HG02852 (cell line): ENCODE measurements around the gene SUGCT.

Experiments used
- ATAC-seq: cut with Tn5 transposase; IDR thresholded peaks from one replicate; pipeline ENCODE4 v1.9.1; 2021; ENCODE audit warnings: mild to moderate bottlenecking, moderate library complexity; ENCODE audit not compliant: unreplicated experiment

Gene SUGCT

DNA sequence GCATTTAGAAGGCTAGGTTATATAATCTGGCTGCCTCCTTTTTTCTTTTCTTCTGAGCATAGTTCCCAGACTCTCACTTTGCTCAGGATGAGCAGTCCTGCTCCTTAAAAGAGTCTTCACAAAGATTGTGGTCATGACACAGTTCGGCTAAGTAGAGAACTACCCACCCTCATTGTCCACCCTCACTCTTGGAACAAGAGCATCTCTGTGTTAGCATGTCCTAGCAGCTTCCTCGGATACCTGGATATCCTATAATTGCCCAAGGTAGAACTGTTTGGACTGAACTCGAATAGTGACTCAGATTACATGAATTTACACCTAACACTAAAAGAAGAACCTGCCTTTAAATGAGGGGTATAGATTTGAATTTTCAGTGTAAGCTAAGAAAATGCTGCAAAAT lies 572.0 kb downstream of the SUGCT start:
- ATAC-seq: no peak

DNA sequence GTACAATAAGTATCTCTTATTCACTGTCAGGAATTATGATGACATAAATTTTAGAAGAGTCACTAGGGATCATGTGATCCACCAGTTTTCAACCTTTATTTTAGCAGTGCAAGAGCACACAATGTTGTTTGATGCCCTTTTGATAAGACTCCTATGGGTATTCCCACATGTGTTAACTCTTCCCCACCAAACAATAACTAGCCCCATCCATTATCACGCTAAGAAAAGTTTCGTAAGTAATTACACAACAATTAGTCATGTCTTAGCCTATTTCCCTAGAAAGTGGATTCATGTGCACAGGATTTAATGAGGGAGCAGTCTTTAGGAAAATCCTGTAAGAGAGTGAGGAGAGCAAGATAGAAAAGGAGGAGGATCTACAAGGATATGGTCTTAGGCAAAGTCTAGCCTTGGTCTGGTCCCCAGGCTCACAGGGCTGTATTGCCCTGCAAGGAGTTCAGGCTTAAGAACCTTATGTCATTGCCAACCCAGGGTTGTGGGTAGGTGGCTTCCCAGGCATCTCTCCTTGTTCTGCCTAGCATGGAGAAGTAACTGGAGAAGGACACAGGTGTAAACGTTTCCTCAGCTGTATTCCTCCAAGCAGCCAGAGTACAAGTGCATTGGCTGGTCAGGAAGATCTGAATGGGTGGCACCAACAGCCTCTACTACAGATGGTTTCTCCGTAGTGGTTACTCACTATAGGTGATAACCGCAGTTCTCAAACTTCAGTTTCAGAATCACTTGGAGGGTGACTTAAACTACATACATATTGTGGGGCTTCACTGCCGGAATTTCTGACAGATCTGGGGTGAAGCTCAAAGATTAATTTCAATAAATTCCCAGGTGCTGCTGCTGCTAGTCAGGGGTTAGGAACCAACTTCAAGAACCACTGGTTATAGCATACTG lies 574.5 kb downstream of the SUGCT start:
- ATAC-seq: no peak

DNA sequence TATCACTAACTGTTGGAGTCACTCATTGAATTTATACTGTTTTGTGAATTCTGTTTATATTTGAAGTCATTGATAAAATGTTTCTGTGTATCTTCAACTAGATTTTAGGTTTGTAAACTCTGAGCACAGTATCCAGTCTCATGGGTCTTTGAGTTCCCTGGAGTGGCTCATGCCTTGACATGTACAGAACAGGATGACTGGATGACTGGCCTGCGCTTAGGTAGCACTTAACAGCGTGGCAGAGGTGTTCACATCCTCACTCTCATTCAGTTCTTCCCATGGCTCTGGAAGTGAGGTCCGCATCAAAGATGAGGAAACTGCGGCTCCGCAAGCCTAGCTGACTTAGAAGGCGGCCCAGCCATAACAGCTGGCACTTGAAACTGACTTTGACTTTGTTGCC lies 576.9 kb downstream of the SUGCT start:
- no peak for ATAC-seq

DNA sequence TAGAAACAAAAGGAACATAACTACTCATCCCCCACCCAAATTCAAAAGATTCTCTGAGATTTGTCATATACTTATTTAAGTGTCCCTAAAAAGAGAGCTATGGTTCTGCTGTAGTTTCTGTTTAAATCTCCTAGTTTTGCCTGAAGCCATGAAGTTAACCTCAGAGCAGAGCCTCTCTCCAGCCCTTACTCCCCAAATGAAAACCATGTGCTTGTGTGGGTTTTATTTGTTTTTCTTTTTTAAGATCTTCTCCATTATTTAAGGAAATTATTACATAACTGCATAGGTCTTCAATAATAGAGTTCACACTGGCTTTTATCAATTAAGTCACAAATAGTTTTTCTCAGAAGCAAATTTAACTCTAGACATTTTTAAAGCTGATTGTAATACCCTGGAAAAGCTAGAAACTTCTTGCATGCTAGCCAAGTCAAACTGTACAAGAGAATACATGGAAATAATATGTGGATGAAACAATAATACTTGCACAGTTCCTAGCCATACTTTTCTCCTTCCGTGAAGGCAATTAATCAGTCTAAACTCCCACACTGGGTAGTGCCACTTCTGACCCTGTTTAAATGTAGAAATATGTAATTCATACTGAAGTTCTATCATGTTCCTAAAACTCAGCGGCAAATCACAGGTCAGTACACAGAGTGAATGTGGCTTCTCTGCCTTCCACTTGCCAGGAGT lies 579.7 kb downstream of the SUGCT start:
- no peak for ATAC-seq

DNA sequence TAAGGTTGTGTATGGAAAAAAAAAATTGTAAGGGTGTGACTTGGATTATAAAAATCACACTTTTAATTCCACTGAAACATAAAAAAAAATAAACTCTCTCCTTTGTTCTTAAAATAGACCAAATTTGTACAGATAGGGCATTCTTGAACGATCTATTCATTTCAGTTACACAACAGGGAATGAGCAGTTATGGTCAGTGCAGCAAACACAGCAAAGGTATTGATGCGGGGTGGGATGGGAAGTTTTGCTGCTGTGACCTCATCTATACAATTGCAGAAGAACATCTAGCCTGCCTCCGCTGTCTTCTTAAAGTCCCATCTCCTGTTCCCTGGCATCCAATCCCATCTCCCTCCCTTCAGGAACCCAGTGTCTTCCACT lies 580.2 kb downstream of the SUGCT start:
- ATAC-seq: no peak

DNA sequence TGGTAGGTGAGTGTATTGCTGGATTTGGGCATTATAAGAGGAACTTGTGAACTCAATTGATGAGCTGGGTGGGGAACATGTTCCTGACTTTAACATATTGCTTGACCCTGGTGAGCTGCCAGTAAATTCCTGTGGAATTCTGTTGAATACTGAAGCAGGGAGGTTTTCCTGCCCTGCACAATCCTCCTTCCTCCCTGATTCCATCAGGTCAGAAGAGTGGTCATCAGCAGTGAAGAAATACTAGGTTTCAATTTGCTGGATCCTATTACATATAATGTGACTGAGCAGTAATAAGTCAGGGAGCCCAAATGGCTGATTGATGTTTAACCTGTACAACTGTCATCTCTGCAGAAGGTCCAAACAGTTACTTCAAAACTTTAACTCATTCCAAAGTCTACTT lies 581.2 kb downstream of the SUGCT start:
- ATAC-seq: no peak

DNA sequence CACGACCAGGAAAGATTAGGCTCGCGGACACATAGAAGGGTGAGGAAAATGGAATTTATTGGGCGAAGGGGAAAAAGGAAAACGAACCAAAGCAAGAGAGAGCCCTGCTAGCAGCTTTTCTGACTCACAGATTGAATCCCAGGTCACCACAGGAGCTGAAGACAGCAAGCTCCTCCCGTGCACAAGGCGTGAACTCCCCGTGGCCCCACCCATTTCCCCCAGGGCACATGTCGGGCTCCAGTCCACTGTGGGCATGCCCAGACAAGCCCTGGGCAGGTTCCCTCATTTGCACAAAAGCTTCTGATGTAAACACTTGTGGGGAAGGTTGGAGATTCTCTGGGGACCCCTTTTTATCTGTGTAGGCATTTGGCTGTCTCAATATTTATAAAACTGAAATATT lies 582.4 kb downstream of the SUGCT start:
- ATAC-seq: peak; percentile 77

DNA sequence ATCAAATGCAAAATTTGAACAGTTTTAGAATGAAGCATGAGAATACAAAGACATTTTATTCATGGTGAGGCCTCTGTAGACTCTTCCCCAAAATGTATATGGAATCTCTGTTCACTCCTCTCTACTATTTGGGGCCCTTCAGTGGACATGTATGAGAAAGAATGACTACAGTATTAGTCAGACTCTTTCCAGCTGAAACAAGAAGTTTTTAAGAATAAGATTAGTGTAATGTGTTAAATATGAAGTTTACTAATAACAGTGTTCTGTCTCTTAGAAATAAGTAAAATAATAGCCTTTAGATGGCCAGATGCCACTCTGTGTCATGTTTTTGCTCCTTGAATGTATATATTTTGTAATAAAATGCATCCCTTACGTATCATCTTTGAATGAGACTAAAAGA lies 585.6 kb downstream of the SUGCT start:
- ATAC-seq: no peak

DNA sequence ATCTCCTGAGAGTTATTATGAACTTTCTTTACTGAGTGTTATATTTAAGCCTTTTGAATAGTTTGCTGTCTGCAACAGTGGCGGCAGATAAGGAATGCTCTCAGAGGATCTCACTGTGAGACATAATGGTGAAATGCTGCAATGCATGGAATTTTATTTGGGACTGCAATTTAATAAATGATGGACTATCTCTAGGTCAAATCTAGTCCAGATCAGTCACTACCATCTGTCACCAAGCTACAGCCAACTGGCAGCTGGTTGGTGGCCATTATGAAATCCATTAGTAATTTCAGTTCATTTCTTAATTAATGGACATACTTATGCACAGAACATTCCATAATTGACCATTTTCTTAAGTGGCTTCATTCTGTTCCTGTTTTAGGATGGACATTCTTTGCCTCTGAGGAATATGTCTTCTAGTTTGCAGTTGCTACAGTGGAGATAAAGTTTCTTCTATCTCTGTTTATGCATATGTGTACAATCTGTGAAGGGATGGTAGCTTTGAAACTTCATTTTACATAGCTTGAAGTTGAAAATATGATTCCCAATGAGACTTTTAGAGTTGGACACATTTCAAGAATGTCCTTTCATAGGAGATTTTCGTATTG lies 586.6 kb downstream of the SUGCT start:
- ATAC-seq: no peak

DNA sequence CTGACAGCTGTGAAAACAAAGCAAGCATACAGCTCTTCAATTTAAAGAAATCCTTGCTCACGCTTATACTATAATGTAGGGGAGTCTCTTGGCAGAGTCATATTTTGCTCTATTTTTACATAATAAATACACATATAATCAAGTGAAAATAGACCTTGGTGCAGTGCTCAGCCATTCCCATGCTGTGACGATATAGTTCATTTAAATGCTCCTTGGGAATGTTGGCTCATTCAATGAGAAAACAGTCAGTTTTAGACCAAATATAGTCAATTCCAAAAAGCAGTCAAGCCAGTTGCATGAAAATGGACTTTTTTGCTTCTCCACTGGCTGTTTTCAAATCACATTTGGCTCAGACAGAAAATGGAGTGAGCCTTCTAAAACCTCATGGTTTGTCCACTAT lies 587.4 kb downstream of the SUGCT start:
- no peak for ATAC-seq

DNA sequence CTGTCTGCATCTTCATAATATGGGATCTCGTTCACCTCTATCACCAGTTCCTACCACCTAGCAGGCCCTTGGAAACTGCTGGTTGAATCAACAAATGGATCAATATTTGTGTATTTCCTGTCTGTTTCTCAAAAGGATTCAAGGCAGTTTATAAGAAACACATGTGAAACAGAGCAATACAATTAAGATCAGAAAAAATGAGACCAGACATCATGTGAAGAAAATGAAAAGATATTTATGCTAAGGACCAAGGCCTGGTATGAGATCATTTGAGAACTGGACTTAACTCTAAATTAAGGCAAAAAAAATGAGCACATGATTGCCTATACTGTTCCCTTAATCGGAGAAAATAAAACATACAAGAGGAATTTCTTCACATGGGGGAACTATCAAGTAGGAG lies 589.0 kb downstream of the SUGCT start:
- no peak for ATAC-seq

DNA sequence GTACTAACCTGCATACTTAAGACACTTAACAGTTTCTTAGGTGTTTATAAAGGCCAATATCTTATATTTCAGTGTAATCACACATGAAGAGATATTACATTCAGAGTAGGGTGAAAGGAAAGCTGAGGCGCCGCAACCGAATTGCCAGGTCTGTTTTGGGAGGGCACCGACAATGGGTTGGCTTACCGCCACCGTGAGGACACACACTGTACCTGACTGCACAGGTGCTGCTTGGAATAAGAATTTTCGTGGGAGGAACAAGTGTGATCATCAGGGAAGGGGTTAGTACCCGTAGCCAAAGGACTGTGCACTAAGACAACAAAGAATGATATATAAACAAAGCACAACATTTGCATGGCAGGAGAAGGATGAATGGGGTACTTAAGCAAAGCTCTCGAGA lies 591.8 kb downstream of the SUGCT start:
- ATAC-seq: no peak

DNA sequence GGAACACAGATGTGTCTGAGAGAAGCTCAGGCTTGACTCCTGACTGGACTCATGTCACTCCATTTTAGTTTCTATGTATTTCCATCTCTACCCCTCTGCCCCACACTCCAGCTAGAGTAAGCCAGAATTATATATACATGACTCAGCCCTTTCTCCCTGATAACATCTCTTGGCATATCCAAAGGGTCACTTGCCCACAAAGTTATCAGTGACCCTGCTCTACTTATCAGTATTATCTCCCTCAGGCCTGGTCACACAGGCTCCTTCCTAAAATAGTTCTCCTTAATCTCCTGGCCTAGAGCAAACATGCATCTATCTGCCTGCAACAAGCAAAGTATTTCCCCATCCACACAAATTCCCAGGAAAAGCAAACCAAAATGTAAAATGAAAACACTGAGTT lies 598.3 kb downstream of the SUGCT start:
- no peak for ATAC-seq

DNA sequence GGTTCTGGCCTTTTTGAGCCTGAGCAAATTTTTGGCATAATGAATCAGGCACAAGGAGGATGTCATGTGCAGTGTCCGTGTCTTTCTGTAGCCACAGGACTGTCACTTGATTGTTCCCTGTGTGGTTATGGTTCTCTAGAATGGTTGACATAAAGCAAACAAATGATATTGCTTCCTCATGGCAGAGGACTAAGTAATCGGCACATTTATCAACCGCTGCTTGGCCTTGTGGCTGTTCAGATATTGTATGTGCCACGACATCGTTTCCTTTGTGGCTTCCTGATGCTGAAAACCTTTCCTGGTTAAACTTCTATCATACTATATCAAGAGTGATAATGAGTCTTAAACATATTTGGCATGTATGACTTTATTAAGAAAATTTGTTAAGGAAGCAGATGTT lies 598.8 kb downstream of the SUGCT start:
- ATAC-seq: no peak

DNA sequence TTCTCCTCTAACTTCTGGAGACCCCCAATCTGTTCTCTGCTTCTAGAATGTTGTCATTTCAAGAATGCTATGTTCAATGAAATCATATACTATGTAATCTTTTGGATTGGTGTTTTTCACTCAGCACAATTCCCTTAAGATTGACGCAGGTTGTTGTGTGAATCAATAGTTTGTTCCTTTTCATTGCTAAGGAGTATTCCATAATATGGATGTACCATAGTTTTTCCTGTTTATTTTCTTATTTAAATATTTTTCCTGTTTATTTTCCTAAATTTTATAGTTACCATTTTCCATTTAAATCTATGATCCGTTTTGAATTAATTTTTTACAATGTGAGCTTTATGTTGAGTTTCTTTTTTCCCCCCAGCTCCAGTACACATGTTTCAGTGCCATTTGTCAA lies 604.5 kb downstream of the SUGCT start:
- no peak for ATAC-seq

DNA sequence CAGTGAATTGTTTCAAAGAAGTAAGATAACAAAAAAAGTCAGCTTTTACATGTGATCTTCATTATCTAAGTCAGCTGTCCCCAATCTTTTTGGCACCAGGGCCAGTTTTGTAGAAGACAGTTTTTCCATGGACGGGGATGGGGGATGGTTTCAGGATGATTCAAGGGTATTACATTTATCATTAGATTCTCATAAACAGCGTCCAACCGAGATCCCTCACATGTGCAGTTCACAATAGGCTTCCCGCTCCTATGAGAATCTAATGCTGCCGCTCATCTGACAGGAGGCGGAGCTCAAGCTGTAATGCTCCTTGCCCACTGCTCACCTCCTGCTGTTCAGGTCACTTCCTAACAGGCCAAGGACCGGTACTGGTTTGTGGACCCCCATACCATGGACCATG lies 607.5 kb downstream of the SUGCT start:
- no peak for ATAC-seq

DNA sequence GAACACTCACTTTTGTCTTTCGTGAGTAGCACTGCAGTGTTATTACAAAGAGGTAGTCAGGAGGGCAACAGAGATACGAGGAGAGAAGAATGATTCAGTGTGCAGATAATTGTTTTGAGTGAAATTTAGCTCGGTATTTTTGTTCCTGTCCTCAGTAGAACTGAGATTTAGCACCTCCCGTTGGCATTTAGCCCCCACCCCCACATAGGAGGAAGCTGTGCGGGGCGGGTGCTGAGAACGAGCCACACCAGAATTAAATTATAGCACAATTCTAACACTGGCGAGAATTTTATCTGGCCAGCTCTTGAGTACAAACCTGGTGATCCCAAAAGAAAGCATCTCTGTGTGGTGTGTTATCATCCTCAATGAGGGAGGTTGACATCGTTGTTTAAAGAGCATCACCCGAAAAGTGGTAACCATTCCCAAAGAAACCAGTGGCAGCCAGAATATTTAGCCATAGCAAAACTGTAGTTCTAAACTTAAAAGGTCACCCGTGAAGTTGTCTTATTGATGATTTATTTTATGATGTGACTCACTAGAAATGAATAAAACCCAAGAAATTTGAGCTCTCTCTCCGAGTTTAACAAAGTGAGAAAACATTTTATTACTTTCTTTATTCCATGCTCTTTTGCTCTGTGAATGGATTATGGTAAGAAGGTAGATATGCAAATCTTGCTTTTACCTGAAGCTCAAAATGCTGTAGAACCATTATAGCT lies 612.2 kb downstream of the SUGCT start:
- no peak for ATAC-seq

DNA sequence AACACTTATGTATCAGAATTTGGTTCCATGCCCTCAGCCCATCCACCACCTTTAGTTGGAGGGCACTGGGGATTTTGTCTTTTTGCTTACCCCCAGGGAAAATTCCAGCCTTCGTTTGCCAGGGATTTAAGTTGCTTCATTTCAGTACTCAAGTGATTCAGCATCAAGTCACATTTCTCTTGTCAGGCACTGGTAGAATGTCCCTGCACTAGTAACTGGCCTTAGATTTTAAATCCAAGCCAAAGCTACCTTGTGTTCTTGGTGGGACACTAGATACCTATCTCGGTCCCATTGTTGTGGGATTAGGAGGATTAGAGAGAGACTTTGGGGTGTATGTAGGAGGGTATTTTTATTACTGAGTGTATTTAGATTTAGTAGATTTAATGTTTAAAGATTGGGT lies 613.1 kb downstream of the SUGCT start:
- no peak for ATAC-seq

DNA sequence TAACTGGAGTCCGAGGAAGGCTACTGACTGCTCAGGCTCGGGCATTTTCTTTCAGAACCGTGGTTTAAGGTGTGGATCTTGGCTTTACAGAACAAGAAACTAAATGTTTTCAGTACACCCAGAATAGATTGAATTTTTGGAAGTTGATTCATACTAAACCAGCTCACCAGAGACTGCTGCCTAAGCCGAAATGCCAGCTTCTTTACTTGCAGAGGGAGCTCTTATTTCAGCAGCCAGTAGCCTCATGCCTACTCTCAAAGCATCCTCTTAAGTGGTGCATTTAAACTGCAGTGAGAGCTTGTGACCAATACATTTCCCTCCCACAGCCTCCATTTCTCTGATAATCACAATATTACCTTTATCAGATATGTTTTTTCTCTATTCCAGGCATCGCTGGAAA lies 615.1 kb downstream of the SUGCT start:
- no peak for ATAC-seq

DNA sequence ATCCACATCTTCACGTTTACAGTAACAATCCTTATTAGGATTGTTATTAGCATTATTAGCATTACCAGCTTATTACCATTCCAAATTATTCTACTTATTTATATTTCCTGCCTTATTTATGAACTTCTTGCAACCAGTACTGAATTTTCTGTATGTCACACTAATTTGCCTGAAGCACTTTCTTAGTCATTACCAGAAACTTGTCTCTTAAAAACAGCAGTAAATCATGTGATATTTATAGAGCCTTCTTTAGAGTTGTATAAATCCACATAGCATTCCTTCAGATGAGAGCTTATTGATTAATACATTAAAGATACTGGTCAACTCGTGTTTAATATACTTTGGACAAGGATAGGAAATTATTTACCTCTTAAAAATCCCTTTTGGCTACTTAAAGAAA lies 618.6 kb downstream of the SUGCT start:
- ATAC-seq: no peak

DNA sequence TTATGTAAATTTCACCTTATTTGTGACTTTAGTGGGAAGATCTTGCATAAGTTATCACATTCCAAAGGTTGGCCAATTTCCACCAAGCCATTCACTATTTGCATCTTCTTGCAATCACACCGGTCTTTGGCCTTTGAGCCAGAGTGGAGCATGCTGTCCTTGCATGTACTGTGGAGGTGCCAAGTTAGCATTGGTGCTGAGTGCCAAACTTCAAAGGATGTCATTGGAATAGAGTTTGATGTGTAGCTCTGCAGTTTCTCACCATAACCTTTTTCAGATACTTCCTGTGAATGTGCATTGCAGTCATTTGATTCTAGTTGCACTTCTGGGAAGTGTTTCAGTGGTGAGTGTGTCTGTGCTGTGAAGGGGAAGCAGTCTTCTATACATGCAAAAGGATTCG lies 620.6 kb downstream of the SUGCT start:
- no peak for ATAC-seq
